ENCODE measurements around the gene PLA1A.

The PLA1A gene

GRCh38 chr3:119658994-119659393 is 61.3 kb downstream of the PLA1A start:
- Histone ChIP-seq H3F3A (ENCODE audit: low read depth) (no peaks in the 10 kb centered on the region), H3K4me1 (ENCODE audit: insufficient read depth, low read length, poor library complexity, severe bottlenecking) (no peaks in the 10 kb centered on the region), H3K9me3 (ENCODE audit: insufficient read depth, low read depth, low read length) (no peaks in the 10 kb centered on the region), H3K36me3 (ENCODE audit: insufficient read depth, low read length) (no peaks in the 10 kb centered on the region), H3K9me2 (replicated peaks; ENCODE audit: low read depth, low read length) (no peaks in the 10 kb centered on the region), H3K9ac (ENCODE audit: low read depth, low read length, poor library complexity, severe bottlenecking) (no peak overlapping the region), H4K20me1 (ENCODE audit: insufficient read depth, low read length, poor library complexity, severe bottlenecking) (no peaks in the 10 kb centered on the region), H3K27me3 (ENCODE audit: insufficient read depth, low read length, poor library complexity, severe bottlenecking) (no peaks in the 10 kb centered on the region), H3K4me2 (ENCODE audit: low read depth, low read length, poor library complexity, severe bottlenecking) (no peak overlapping the region), H3K4me3 (ENCODE audit: low read length, poor library complexity, severe bottlenecking) (no peak overlapping the region), H3K79me2 (ENCODE audit: insufficient read depth, low read length) (no peaks in the 10 kb centered on the region), H2AFZ (ENCODE audit: low read length) (no peak overlapping the region)
- TF ChIP-seq EZH2phosphoT487 (IDR thresholded peaks at IDR 0.05; ENCODE audit: borderline replicate concordance) (no peak), CTCF (conservative IDR thresholded peaks at IDR 0.05; ENCODE audit: low read length) (no peak)

DNA sequence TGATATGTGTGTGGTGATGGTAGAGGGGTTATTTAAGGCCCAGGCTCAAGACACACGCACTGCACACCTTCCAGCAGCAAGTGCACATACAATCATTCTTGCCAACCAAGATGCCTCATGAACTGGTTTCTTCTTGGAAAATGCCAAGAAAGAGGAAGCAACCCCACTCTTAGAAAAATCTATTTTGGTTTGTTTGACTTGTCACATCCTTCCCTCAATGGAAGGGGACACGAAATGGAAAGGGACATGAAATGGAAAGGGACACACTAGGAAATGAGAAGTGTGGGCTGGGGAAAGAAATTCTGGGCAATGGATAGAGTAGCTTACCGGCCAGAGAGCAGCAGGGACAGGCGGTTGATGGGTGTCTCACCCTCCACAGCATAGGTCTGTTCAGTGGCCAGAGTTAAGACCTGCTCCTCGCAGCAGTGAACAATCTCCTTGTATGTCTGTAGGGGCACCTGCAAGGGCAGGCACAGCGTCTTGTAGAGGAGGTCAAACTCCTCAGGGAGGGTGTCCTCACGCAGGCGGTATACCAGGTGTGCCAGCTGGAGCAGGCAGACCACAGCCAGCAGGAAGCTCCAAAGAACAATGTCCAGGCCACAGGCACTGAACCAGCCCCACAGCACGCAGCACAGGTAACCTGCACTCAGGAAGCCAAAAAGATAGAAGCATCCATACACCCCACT is 62.1 kb downstream of the PLA1A start:
- no peaks in the 10 kb centered on the region for H3F3A ChIP-seq (ENCODE audit: low read depth)
- H3K9me2 ChIP-seq (replicated peaks; ENCODE audit: low read depth, low read length): no peaks in the 10 kb centered on the region
- no peak overlapping the region for H3K9ac ChIP-seq (ENCODE audit: low read depth, low read length, poor library complexity, severe bottlenecking)
- H3K36me3 ChIP-seq (ENCODE audit: insufficient read depth, low read length): no peaks in the 10 kb centered on the region
- H3K4me2 ChIP-seq (ENCODE audit: low read depth, low read length, poor library complexity, severe bottlenecking): no peak overlapping the region
- no peaks in the 10 kb centered on the region for H3K4me1 ChIP-seq (ENCODE audit: insufficient read depth, low read length, poor library complexity, severe bottlenecking)
- H3K79me2 ChIP-seq (ENCODE audit: insufficient read depth, low read length): no peaks in the 10 kb centered on the region
- H2AFZ ChIP-seq (ENCODE audit: low read length): no peak overlapping the region
- no peaks in the 10 kb centered on the region for H3K9me3 ChIP-seq (ENCODE audit: insufficient read depth, low read depth, low read length)
- TF ChIP-seq EZH2phosphoT487 (IDR thresholded peaks at IDR 0.05; ENCODE audit: borderline replicate concordance): no peak
- H3K4me3 ChIP-seq (ENCODE audit: low read length, poor library complexity, severe bottlenecking): no peak overlapping the region
- H3K27me3 ChIP-seq (ENCODE audit: insufficient read depth, low read length, poor library complexity, severe bottlenecking): no peaks in the 10 kb centered on the region
- no peaks in the 10 kb centered on the region for H4K20me1 ChIP-seq (ENCODE audit: insufficient read depth, low read length, poor library complexity, severe bottlenecking)

GRCh38 chr3:119660474-119661440 is 63.1 kb downstream of the PLA1A start, which contains the start of gene POPDC2:
Gene POPDC2, minus strand, starts transcription at chr3:119660589. Its CDS starts 166 bp downstream, at chr3:119660423.
- Histone ChIP-seq H3K4me2 (ENCODE audit: low read depth, low read length, poor library complexity, severe bottlenecking) (no peak within 1 kb of the TSS), H3K27me3 (ENCODE audit: insufficient read depth, low read length, poor library complexity, severe bottlenecking) (no peaks in the 10 kb centered on the region), H3K36me3 (ENCODE audit: insufficient read depth, low read length) (no peaks in the 10 kb centered on the region), H3K9ac (ENCODE audit: low read depth, low read length, poor library complexity, severe bottlenecking) (no peak within 1 kb of the TSS), H2AFZ (ENCODE audit: low read length) (no peak within 1 kb of the TSS), H3K79me2 (ENCODE audit: insufficient read depth, low read length) (no peaks in the 10 kb centered on the region), H3K4me1 (ENCODE audit: insufficient read depth, low read length, poor library complexity, severe bottlenecking) (no peaks in the 10 kb centered on the region), H3F3A (ENCODE audit: low read depth) (no peaks in the 10 kb centered on the region), H3K9me2 (replicated peaks; ENCODE audit: low read depth, low read length) (no peaks in the 10 kb centered on the region), H3K9me3 (ENCODE audit: insufficient read depth, low read depth, low read length) (no peaks in the 10 kb centered on the region), H4K20me1 (ENCODE audit: insufficient read depth, low read length, poor library complexity, severe bottlenecking) (no peaks in the 10 kb centered on the region), H3K4me3 (ENCODE audit: low read length, poor library complexity, severe bottlenecking) (no peak within 1 kb of the TSS)
- TF ChIP-seq CTCF (conservative IDR thresholded peaks at IDR 0.05; ENCODE audit: low read length) (no peak), EZH2phosphoT487 (IDR thresholded peaks at IDR 0.05; ENCODE audit: borderline replicate concordance) (no peak)

Measured in Loucy (cell line).